Astrocyte (in vitro differentiated cells and primary cell): ENCODE data around the gene NRIP1.

Source experiments
- EZH2 ChIP-seq: IDR thresholded peaks from 2 replicates; pipeline ENCODE4 v1.6.1; 2012; ENCODE audit warnings: mild to moderate bottlenecking, low read length, inconsistent platforms; ENCODE audit not compliant: insufficient read depth
- TF ChIP-seq, protein P1 (sequence below): IDR thresholded peaks from 2 replicates; pipeline ENCODE4 v1.5.1; 2011; ENCODE audit warnings: low read depth, mild to moderate bottlenecking, inconsistent platforms, low read length, moderate library complexity; ENCODE audit not compliant: insufficient read depth

DNA sequence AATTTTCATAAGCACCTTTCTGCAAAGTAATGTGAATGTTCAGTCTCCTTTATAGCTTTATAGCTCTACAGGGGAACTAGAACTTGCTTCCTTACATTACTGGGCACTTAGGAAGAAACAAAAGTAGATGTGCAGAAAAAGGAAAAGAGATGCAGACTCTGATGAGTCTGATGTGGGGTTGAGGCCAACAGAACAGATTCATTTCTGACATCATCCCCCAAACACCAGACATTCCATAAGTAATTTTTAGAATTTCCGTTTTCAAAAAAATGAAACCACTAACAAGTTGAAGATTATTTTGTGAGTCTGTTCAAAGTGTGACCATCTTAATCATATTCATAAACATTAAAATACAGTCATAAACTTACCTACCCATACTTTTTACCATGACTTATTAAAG is 96.0 kb downstream of the NRIP1 start:
- TF ChIP-seq, protein P1, sequence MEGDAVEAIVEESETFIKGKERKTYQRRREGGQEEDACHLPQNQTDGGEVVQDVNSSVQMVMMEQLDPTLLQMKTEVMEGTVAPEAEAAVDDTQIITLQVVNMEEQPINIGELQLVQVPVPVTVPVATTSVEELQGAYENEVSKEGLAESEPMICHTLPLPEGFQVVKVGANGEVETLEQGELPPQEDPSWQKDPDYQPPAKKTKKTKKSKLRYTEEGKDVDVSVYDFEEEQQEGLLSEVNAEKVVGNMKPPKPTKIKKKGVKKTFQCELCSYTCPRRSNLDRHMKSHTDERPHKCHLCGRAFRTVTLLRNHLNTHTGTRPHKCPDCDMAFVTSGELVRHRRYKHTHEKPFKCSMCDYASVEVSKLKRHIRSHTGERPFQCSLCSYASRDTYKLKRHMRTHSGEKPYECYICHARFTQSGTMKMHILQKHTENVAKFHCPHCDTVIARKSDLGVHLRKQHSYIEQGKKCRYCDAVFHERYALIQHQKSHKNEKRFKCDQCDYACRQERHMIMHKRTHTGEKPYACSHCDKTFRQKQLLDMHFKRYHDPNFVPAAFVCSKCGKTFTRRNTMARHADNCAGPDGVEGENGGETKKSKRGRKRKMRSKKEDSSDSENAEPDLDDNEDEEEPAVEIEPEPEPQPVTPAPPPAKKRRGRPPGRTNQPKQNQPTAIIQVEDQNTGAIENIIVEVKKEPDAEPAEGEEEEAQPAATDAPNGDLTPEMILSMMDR: no peak
- no peak for TF ChIP-seq EZH2
